ENCODE measurements around the gene EIF1. TPM values are rescaled to one million over a fixed set of nuclear protein-coding genes. Genes with fewer than 3 reads are reported as not detected.
A peak's percentile ranks its signal among the peaks of the same experiment; 100 is the strongest.
"Not testable (repeated sequence)": the region's sequence is repeated elsewhere in the genome, so short reads cannot be mapped to it uniquely, and the experiment has no call there.

EIF1 gene
- total RNA-seq, 3 donors from 2014 or later, result 217 to 850 (median 260) TPM

GRCh38 chr17:41695954-41696757 lies 7.5 kb downstream of the EIF1 start:
- H3K4me1 ChIP-seq, result peaks cover 0 to 5% of the 10 kb centered on the region in 2 donors
- H3K9me3 ChIP-seq, result no peaks in the 10 kb centered on the region
- no peak for TF ChIP-seq POLR2AphosphoS5 (IDR thresholded peaks at IDR 0.05)
- no peak for TF ChIP-seq POLR2A (IDR thresholded peaks at IDR 0.05)
- peak; percentile 66 to 73 (median 68) for TF ChIP-seq CTCF (IDR thresholded peaks at IDR 0.05)
- no peak overlapping the region for H3K4me3 ChIP-seq
- intact Hi-C loops (cut with DNase I; ENCODE audit: low total_unique reads), result no loop called here
- H3K27me3 ChIP-seq, result no peaks in the 10 kb centered on the region
- no peaks in the 10 kb centered on the region for H3K36me3 ChIP-seq
- H3K27ac ChIP-seq, result peak overlapping the region; percentile 57 to 72
- no peak for DNase-seq (ENCODE audit: low spot score in 2 of 2)

GRCh38 chr17:41697122-41697962 lies 8.7 kb downstream of the EIF1 start:
- Histone ChIP-seq H3K4me1 (no peaks in the 10 kb centered on the region), H3K9me3 (no peaks in the 10 kb centered on the region), H3K27ac (peak overlapping the region; percentile 40 to 72), H3K36me3 (no peaks in the 10 kb centered on the region), H3K4me3 (no peak overlapping the region), H3K27me3 (no peaks in the 10 kb centered on the region)
- DNase-seq (ENCODE audit: low spot score in 2 of 2), result peak in 1 of 2 donors; percentile 64
- TF ChIP-seq POLR2A (IDR thresholded peaks at IDR 0.05), result no peak
- peak in 2 of 3 donors; percentile 56 to 59 for TF ChIP-seq POLR2AphosphoS5 (IDR thresholded peaks at IDR 0.05)
- no peak for TF ChIP-seq CTCF (IDR thresholded peaks at IDR 0.05)
- intact Hi-C loops (cut with DNase I; ENCODE audit: low total_unique reads), result no loop called here

DNA sequence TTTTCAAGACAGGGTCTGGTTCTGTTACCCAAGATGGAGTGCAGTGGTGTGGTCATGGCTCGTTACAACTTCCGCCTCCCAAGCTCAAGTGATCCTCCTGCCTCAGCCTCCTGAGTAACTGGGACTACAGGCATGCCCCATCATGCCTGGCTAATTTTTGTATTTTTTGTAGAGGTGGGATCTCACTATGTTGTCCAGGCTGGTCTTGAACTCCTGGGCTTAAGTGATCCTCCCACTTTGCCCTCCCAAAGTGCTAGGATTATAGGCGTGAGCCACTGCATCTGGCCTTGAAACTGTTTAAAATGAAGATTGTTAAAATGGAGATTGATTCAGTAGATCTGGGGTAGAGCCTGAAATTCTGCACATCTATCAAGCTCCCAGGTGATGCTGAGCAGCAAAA lies 12.2 kb downstream of the EIF1 start:
- H3K36me3 ChIP-seq; H3K27me3 ChIP-seq; intact Hi-C loops (cut with DNase I; ENCODE audit: low total_unique reads); DNase-seq (ENCODE audit: low spot score in 2 of 2); H3K9me3 ChIP-seq; H3K4me1 ChIP-seq; H3K4me3 ChIP-seq; H3K27ac ChIP-seq: not testable (repeated sequence)

GRCh38 chr17:41702712-41703111 lies 14.0 kb downstream of the EIF1 start:
- no peak overlapping the region for H3K27ac ChIP-seq
- TF ChIP-seq CTCF (IDR thresholded peaks at IDR 0.05) (no peak), POLR2AphosphoS5 (IDR thresholded peaks at IDR 0.05) (no peak), POLR2A (IDR thresholded peaks at IDR 0.05) (no peak)
- H3K4me1 ChIP-seq, result no peaks in the 10 kb centered on the region
- H3K27me3 ChIP-seq, result no peaks in the 10 kb centered on the region
- H3K4me3 ChIP-seq, result no peak overlapping the region
- no peaks in the 10 kb centered on the region for H3K9me3 ChIP-seq
- intact Hi-C loops (cut with DNase I; ENCODE audit: low total_unique reads), result no loop called here
- no peak for DNase-seq (ENCODE audit: low spot score in 2 of 2)
- no peaks in the 10 kb centered on the region for H3K36me3 ChIP-seq

- TF ChIP-seq POLR2AphosphoS5 (IDR thresholded peaks at IDR 0.05), result no peak
- no peak for TF ChIP-seq CTCF (IDR thresholded peaks at IDR 0.05)
- TF ChIP-seq POLR2A (IDR thresholded peaks at IDR 0.05), result no peak
- H3K27ac ChIP-seq, result peak overlapping the region in 1 of 2 donors; percentile 32
- intact Hi-C loops (cut with DNase I; ENCODE audit: low total_unique reads), result no loop called here
Observed at GRCh38 chr17:41705271-41705991, 16.7 kb downstream of the EIF1 start.

More at GRCh38 chr17:41705271-41705991, 16.7 kb downstream of the EIF1 start:
- Histone ChIP-seq H3K4me3 (no peak overlapping the region), H3K4me1 (no peaks in the 10 kb centered on the region), H3K36me3 (no peaks in the 10 kb centered on the region), H3K9me3 (no peaks in the 10 kb centered on the region), H3K27me3 (no peaks in the 10 kb centered on the region)
- DNase-seq (ENCODE audit: low spot score in 2 of 2), result no peak
